GM20000 (cell line): ENCODE data around the gene ADGRG6.

ENCODE experiments used
- DNase-seq: peaks from one replicate; pipeline ENCODE4 v3.0.0; 2012; ENCODE audit warnings: low spot score
- CTCF ChIP-seq: IDR thresholded peaks from 2 replicates; pipeline ENCODE4 v1.5.1; 2012; ENCODE audit warnings: mild to moderate bottlenecking, control low read depth; ENCODE audit errors: extremely low read depth, missing control alignments

ADGRG6 gene

GRCh38 chr6:142265476-142265875 is 36.3 kb upstream of the ADGRG6 start:
- DNase-seq: no peak
- TF ChIP-seq CTCF: no peak

GRCh38 chr6:142266060-142266459 is 35.7 kb upstream of the ADGRG6 start:
- TF ChIP-seq CTCF: no peak
- no peak for DNase-seq

GRCh38 chr6:142271476-142271875 is 30.3 kb upstream of the ADGRG6 start:
- TF ChIP-seq CTCF: no peak

GRCh38 chr6:142274656-142275055 is 27.2 kb upstream of the ADGRG6 start:
- TF ChIP-seq CTCF: no peak
- no peak for DNase-seq

More at GRCh38 chr6:142271476-142271875, 30.3 kb upstream of the ADGRG6 start:
- no peak for DNase-seq

GRCh38 chr6:142275236-142276006 is 26.4 kb upstream of the ADGRG6 start:
- TF ChIP-seq CTCF: no peak
- no peak for DNase-seq

GRCh38 chr6:142276256-142276655 is 25.6 kb upstream of the ADGRG6 start:
- DNase-seq: no peak
- no peak for TF ChIP-seq CTCF

- DNase-seq: no peak
- no peak for TF ChIP-seq CTCF
These were observed 22.2 kb upstream of the ADGRG6 start for GRCh38 chr6:142279350-142280180.
